Measurements from ENCODE around the gene ELANE.
"Not testable (repeated sequence)": the region's sequence is repeated elsewhere in the genome, so short reads cannot be mapped to it uniquely, and the experiment has no call there.

Gene ELANE

DNA sequence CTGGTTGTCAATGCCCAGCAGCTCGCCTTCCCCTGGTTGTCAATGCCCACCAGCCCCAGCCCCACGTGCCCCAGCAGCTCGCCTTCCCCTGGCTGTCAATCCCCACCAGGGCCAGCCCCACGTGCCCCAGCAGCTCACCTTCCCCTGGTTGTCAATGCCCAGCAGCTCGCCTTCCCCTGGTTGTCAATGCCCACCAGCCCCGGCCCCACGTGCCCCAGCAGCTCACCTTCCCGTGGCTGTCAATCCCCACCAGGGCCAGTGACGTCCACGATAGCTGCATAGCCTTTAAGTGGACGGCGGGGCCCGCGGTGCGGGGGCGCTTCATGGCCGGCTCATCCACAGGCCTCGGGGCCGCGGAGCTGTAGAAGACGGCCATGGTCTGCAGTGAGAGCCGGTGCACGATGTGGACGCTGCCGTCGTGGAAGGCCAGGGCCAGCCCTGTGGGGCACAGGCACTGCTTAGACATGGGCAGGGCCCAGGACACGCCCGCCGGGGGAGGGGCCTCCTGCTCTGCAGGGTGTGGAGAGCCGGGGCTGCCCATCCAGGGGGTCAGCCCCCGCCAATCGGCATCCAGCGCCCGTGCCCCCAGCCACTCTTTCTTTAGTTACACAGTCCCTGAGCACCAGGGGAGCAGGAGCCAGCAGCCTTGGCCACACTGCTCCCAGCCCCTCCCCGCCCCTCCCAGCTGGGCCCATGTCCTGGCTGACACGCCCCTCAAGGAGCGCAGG lies 27.8 kb downstream of the ELANE start:
- no peak for DNase-seq (ENCODE audit: low read depth)

- no peak for DNase-seq (ENCODE audit: low read depth)
Observed at GRCh38 chr19:881385-882071, 29.4 kb downstream of the ELANE start.

GRCh38 chr19:882871-883497 lies 30.9 kb downstream of the ELANE start:
- no peak for DNase-seq (ENCODE audit: low read depth)

- no peak for DNase-seq (ENCODE audit: low read depth)
Observed at GRCh38 chr19:883661-884211, 31.6 kb downstream of the ELANE start.

DNA sequence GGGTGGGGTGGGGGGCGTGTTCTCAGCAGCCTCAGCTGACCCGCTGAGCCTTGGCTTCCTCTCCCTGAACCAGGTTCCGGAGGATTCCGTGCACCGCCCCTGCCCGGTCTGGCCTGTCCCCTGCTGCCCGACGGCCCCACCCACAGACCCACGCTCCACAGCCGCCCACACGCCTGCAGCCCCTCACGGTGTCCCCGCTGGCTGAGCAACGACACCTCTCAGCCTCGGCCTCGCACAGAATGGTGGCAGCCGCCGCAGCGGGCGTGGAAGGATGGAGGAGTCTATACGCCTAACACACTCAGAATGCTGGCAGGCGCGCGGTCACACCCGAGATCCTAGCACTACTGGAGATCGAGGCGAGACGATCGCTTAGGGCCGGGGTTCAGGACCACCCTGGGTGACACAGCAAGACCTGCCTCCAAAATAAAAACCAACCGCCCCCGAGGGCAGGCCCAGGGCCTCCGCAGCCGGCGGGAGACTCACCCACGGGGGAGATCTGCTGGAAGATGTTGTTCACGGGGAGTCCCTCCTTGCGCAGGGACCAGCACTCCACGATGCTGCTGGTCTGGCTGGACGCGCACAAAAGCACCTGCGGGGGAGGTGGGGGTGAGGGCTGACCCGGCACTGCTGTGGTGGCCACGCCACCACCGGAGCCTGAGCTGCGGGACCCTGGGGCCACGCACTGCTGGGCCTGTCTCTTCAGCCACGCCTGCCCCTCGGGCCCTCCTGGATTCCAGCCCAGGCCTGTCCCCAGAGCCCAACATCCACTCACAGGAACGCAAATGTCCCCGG lies 32.5 kb downstream of the ELANE start:
- no peak for DNase-seq (ENCODE audit: low read depth)

DNA sequence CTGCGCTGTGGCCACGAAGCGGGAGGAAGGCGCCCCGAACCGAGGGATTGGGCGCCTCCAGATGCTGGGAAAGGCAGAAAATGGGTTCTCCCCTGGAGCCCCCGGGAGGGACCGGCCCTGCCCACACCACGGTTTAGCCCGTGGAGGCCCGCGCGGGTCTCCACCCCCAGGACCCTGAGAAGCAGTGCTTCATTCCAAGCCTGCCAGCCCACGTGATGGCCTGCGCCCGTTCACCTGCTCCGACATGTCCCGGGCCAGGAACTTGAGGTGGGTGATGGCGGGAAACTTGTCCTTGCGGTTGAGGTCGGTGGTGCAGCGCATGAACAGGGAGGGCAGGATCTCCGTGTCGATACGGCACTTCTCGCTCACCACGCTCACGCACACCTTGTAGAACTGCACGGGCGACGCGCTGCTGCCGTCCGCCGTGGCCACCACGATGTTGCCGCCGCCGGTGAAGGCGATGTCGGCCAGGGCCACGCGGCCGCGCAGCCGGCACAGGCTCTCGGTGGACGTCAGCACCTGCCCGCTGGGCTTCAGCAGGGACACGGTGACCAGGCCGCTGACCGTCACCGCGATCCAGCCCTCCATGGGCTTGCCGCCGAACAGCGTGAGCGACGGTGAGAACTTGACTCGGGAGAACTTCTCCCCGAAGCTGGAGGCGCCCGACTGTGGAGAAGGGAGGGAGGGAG lies 33.6 kb downstream of the ELANE start:
- no peak for DNase-seq (ENCODE audit: low read depth)

GRCh38 chr19:887072-887471 lies 35.0 kb downstream of the ELANE start:
- DNase-seq (ENCODE audit: low read depth) = peak; percentile 75

DNA sequence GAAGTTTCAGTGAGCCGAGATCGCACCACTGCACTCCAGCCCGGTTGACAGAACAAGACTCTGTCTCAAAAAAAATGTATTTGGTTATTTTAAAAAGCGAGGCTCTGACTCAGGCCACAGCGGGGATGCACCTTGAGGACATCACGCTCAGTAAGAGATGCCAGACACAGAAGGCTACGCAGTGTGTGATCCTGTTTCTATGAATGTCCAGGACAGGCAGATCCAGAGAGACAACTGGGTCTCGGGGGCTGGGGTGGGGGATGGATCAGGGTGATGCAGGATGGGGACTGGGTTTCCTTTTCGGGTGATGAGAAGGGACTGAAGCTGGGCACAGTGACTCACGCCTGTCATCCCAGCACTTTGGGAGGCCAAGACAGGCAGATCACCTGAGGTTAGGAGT lies 35.5 kb downstream of the ELANE start:
- DNase-seq (ENCODE audit: low read depth) = no peak

DNA sequence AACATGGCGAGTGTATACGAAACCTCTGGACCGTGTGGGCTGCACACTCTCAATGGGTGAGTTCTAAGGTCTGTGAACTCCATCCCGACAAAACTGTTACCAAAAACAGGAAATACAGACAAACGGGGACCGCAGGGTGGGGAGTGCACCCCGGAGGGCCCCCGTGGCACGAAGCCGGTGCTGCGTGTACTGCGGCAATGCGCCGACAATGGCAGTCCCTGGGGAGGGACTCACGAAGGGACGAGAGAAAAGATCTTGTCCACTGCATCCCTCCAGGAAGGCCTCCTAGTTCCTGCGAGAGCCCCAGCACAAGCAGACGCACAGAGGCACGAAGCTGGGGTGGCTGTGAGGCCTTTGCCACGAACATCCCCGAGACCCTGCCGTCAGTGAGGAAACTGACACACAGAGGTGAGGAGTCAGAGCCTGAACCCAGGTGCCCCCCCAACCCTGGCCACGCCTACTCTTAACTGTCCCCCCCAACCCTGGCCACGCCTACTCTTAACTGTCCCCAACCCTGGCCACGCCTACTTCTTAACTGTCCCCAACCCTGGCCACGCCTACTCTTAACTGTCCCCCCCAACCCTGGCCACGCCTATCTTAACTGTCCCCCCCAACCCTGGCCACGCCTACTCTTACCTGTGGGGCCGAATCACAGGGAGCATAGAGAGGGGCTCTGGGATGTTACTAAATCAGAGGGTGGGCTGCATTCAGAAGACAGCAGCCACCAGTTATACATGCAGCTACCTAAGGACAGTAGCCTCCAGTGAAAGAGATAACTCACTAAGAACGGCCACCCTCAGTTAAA lies 36.7 kb downstream of the ELANE start:
- no peak for DNase-seq (ENCODE audit: low read depth)

DNA sequence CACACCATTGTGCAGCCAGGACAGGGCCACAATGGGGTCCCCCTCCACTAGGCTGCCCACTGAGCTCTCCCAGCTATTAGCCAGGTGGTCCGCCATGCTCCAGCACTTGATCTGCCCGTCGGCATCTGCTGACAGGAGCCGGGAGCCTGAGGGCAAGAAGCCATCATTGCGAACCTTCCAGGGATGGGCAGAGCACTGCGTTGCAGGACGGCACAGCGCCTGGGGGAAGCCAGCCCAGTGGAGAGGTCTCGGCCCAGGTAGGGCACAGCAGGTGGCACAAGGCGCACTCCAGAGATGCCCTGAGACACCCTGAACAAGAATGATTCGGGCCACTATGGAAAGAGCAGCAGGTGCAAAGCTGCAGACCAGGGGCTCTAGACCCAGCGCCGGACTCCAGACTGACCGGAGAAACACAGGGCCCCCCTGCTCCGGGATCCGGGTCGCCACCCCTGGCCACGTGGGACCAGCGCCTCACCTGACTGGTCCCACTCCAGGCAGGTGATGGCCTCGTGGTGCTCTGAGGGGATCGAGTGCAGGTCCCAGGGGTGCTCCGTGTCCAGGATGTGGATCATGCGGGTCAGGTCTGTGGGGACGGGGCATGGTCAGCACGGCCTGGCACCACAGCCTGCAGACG lies 37.7 kb downstream of the ELANE start:
- no peak for DNase-seq (ENCODE audit: low read depth)

GRCh38 chr19:890831-891230 lies 38.7 kb downstream of the ELANE start:
- DNase-seq (ENCODE audit: low read depth) = no peak

GRCh38 chr19:891421-892200 lies 39.5 kb downstream of the ELANE start:
- not testable (repeated sequence) for DNase-seq (ENCODE audit: low read depth)

- no peak for DNase-seq (ENCODE audit: low read depth)
Observed at GRCh38 chr19:892243-892893, 40.3 kb downstream of the ELANE start.

- DNase-seq (ENCODE audit: low read depth) = peak; percentile 86
Observed at GRCh38 chr19:892894-893689, 41.0 kb downstream of the ELANE start, which contains the start of the genes MED16 and RNU6-9. Gene MED16 (minus strand): TSS chr19:893187. CDS start chr19:891131, 2,056 bp downstream. Gene RNU6-9 (plus strand): TSS chr19:893484.

DNA sequence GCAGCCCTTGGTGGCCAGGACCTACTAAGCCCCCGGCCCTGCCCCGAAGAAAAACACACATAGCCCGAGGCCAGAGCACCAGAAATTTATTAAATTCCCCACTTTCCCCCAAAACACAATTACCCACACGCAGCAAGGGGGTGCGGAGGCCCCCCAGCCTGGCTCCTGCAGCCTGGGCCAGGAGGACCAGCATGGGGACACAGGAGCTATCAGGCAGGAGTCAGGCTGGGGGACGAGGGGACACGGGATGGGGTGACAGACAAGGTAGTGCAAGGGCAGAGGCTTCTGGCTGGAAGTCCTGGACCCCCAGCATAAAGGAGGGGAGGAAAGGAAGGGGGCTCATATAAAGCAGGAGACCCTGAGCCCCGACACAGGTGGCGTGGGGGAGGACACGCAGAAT lies 44.3 kb downstream of the ELANE start:
- DNase-seq (ENCODE audit: low read depth) = no peak

DNA sequence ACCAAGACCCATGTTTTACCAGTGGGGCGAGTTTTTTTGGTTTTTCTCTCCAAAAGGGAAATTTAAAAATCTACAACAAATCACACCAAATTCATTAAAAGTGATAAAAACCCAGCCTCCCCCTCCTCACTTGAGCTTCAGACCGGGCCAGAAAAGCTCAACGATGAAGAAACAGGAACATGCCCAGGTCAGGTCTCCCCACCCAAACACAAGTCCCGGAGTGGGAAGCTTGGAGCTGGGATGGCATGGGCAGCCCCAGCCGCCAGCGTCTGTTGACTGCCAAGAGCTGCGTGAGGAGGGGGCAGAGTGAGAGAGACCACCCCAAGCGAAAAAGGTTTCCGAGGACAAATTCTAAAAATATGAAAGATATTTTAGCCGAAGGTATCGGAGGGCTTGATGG lies 44.9 kb downstream of the ELANE start:
- no peak for DNase-seq (ENCODE audit: low read depth)

DNA sequence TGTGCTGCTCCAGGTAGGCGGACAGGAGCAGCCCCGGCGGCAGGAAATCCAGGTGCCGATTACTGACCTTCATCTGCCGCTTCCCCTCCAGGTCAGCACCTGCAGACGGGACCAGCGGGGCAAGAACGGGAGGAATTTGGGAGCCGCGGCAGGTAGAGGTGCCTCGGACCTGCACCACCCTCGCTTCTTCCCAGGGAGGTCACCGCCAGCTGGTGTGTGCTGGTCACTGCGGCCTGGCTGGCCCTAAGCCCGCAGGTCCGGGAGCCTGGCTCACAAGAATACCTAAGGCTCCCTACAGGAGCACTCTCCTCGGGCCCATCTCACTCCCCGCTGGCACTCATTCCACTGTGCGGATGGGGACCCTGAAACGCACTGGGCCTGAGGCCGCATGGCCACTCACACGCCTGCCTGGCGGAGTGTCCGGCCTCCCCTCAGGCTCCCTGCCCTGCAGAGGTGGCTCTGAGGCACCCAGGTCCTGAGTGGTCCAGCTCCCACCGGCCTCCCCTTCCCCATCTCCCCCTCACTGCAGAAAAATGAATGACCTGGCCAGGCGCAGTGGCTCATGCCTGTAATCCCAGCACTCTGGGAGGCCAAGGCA lies 45.4 kb downstream of the ELANE start:
- no peak for DNase-seq (ENCODE audit: low read depth)

Data from amniotic epithelial cell (primary cell).